ENCODE measurements around the gene MPPED2.
A peak's percentile ranks its signal among the peaks of the same experiment; 100 is the strongest.

MPPED2 gene

DNA sequence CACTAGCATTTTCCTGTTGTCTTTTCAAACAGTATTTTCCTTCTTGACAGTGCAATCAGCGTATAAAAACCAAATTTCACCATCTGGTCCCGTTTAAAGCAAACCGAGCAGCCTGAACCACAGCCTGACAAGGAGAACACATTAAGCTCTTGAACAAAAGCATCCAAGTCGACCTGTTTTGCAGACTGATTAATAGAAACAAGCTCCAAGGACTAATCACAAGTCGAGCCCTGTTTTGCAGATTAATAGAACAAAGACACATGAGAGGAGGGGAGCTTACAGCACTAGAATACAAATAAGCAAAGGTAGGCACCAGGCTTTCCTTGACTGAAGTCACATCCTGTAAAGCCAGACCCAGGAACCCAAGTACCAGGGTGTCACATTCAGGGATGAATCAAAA is 104.8 kb downstream of the MPPED2 start:
- no peak for DNase-seq

- no peak for DNase-seq
Observed at GRCh38 chr11:30479899-30480298, 106.3 kb downstream of the MPPED2 start.

DNA sequence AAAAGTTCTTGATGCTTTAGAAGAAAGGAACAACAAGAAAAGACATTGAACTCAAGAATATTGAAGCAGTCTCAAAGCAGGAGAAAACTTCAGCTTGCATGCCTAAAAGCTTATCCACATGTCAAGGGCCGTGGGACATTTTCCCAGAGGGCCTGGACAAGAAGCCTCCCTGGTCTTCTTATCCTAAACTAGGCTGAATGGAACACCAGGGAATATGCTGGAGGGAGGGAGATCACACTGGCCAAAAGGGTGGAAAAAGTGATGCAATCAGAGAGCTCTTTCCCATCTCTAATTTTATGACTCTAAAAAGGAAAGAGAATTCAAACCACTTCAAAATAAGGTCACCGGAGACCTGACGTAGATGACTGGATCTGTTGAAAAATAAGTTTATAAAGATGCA is 107.2 kb downstream of the MPPED2 start:
- no peak for DNase-seq

GRCh38 chr11:30477061-30477460 is 109.1 kb downstream of the MPPED2 start:
- DNase-seq: no peak

GRCh38 chr11:30474151-30474954 is 111.8 kb downstream of the MPPED2 start:
- no peak for DNase-seq

DNA sequence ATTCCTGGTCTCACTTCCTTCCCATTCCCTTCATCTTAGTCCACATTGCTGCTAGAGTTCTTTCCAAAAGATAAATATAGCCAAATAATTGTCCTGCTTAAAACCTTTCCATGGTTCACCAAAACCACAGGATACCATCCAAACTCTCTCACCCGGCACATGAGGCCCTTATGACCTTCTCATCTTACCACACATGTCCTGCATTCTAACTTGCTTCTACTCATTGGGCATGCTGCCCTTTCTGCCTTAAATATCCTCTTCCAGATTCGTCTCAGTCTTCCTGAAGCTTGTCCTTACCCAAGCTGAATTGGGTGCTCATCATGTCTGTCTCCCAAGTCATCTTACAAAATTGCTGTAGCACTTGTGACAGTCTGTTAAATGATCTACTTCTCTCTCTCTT is 114.9 kb downstream of the MPPED2 start:
- DNase-seq: no peak

- no peak for DNase-seq
Observed at GRCh38 chr11:30468881-30469280, 117.3 kb downstream of the MPPED2 start.

GRCh38 chr11:30467176-30467575 is 119.0 kb downstream of the MPPED2 start:
- no peak for DNase-seq

DNA sequence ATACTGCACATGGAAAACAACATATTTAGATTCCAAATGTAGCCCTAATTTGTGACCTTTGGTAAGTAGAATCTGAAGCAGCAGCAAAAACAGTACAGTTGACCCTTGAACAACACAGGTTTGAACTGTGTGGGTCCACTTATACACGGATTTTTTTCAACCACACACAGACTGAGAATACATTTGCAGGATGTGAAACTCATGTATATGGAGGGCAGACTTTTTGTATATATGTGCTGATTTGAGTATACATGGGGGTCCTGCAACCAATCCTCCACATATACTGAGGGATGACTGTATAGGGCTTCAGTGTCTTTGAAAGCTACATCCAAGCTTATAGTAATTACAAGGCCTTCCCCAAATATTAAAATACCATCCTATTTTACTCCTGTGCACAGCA is 120.5 kb downstream of the MPPED2 start:
- no peak for DNase-seq

GRCh38 chr11:30465192-30465591 is 121.0 kb downstream of the MPPED2 start:
- no peak for DNase-seq

DNA sequence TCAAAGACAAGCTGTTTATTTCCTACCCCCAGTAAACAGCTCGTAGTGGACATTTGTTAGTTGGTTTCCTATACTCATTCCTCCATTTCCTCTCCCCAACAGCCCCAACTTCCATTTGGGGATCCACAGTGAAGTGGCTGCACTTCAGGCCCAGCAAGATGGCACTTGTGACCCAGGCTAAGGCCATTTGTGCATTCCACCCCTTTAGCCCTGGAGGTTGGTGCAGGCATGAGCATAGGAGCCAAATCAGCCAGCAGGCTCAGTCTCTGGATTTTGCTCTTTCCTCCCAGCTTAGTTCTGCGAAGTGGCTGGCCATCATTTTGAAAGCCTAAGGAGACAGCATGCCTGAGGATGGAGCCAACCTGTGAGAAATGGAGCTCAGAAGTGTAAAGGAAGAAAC is 122.9 kb downstream of the MPPED2 start:
- DNase-seq: no peak

DNA sequence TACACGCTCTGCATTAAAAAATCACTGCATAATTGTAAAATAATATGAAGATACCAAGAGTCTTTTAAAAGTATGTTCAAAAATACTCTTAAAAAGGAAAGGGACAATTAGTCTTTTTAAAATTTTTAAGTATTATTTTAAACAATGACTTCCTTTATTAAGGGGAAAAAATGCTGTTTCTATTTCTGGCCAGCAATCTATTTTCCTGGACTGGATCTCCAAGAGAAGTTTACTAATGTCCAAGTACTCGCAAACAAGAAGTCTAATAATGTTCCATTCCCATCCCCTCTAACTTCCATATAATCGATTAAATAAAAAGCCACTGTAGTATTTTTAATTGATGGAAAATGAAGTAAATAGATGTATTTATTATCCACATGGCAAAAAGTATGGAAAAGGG is 123.7 kb downstream of the MPPED2 start:
- DNase-seq: no peak

- no peak for DNase-seq
Observed at GRCh38 chr11:30459821-30460220, 126.3 kb downstream of the MPPED2 start.

DNA sequence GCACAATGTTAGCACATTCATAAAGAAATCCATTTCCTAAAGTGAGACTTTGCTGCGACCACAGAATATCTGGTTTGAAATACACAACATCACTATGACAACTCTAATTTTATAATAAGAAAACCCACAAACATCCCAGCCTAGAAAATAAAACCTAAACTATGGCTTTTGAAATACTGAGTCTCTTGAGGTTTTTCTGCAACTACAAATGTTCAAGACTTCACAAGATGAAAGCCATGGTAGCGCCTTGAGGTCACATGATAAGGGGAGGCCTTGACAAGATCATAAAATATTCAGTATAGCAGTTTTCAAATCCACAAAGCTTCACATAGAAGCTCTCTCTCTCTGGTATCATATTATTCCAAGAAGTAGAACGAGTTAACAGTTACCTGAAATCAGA is 126.8 kb downstream of the MPPED2 start:
- DNase-seq: no peak

DNA sequence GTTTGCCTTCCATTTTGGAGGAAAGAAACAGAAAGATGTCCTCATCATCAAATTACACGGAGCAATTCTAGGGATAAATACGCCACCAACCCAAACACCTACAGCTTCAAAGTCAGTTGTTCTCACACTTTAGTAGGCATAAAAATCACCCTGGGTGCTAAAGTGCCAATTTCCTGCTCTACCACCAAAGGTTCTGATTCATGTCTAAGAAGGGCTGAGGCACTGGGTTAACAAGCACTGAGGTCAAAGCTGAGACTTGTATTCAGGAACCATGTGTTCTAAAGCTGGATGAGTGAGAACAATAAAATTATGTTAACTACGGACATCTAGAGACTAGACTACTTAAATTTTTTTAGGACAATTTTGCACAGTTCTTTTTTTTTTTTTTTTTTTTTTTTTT is 127.6 kb downstream of the MPPED2 start:
- DNase-seq: no peak

- DNase-seq: no peak
Observed at GRCh38 chr11:30457087-30457486, 129.1 kb downstream of the MPPED2 start.

DNA sequence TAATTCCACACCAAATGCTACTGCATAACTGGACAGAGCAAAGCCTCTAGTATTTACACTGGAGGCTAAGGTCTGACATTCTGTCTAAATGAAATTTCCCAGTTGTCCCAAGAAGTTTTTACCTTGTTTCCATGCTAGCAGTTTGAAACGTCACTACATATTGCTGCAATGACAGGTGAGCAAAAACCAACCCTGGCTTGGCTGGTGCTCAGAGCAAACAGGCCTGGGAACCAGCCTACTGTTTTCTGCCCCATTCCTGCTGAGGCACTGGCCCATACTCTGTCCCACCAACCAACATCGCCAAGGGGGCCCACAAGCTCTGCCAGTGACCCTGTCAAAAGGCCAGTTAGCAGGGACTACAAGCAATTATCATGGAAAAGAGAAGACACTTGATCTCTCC is 131.1 kb downstream of the MPPED2 start:
- DNase-seq: no peak

DNA sequence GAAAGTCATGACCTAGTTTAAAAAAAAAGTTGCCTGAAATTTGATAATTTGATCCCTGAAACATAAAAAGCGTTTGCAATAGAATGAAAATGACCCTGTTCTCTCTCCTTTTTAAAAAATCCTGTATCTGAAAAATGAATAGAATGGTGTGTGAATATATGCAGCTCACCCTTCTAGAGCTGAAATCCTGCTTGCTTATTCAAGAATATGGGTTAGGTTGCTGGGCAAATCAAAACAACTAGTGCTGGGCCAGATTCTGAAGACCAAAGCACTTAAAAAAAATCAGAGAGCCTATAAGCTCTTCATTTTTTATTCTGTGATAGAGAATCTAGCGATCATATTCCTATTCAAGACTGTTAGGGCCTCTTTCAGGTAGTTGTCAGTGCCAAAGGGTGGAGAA is 131.6 kb downstream of the MPPED2 start:
- no peak for DNase-seq

- peak; percentile 74 for DNase-seq
Observed at GRCh38 chr11:30454111-30454510, 132.0 kb downstream of the MPPED2 start.

GRCh38 chr11:30453705-30454104 is 132.4 kb downstream of the MPPED2 start:
- no peak for DNase-seq

- no peak for DNase-seq
Observed at GRCh38 chr11:30452842-30453241, 133.3 kb downstream of the MPPED2 start.

- no peak for DNase-seq
Observed at GRCh38 chr11:30452114-30452513, 134.0 kb downstream of the MPPED2 start.

- no peak for DNase-seq
Observed at GRCh38 chr11:30451626-30452025, 134.5 kb downstream of the MPPED2 start.

- DNase-seq: no peak
Observed at GRCh38 chr11:30451167-30451566, 135.0 kb downstream of the MPPED2 start.

- no peak for DNase-seq
Observed at GRCh38 chr11:30447058-30447640, 139.0 kb downstream of the MPPED2 start.

Measured in NCI-H1417 treated with DMSO at 0.1 percent for 48 hours (cell line).